NCI-H748 (cell line): Measurements from ENCODE around the gene SLC25A33.
A peak's percentile ranks its signal among the peaks of the same experiment; 100 is the strongest.

Experiments
- DNase-seq: peaks from one replicate; lab custom pipeline; 2025; ENCODE audit not compliant: unreplicated experiment; lab: John Stamatoyannopoulos, UW

SLC25A33 gene

GRCh38 chr1:9586147-9586766 lies 47.0 kb downstream of the SLC25A33 start:
- no peak for DNase-seq

- DNase-seq: peak; percentile 89
Observed at GRCh38 chr1:9588551-9589143, 49.4 kb downstream of the SLC25A33 start, which contains the start of gene TMEM201. Gene TMEM201 (plus strand): TSS chr1:9588911. CDS start chr1:9588931, 20 bp downstream.

- peak; percentile 40 for DNase-seq
Observed at GRCh38 chr1:9589144-9589718, 50.0 kb downstream of the SLC25A33 start.

GRCh38 chr1:9589719-9590157 lies 50.5 kb downstream of the SLC25A33 start:
- no peak for DNase-seq

GRCh38 chr1:9590201-9590600 lies 50.9 kb downstream of the SLC25A33 start:
- no peak for DNase-seq

- no peak for DNase-seq
Observed at GRCh38 chr1:9590945-9591668, 51.8 kb downstream of the SLC25A33 start.

- no peak for DNase-seq
Observed at GRCh38 chr1:9591669-9592509, 52.6 kb downstream of the SLC25A33 start.

- DNase-seq: no peak
Observed at GRCh38 chr1:9592510-9593075, 53.3 kb downstream of the SLC25A33 start.

GRCh38 chr1:9593147-9593491 lies 53.9 kb downstream of the SLC25A33 start:
- no peak for DNase-seq

GRCh38 chr1:9593492-9594465 lies 54.5 kb downstream of the SLC25A33 start:
- peak; percentile 46 for DNase-seq

GRCh38 chr1:9594471-9595155 lies 55.3 kb downstream of the SLC25A33 start:
- DNase-seq: no peak

- DNase-seq: no peak
Observed at GRCh38 chr1:9595156-9595967, 56.1 kb downstream of the SLC25A33 start.

GRCh38 chr1:9595968-9596340 lies 56.7 kb downstream of the SLC25A33 start:
- no peak for DNase-seq

- DNase-seq: no peak
Observed at GRCh38 chr1:9596415-9597123, 57.3 kb downstream of the SLC25A33 start.

GRCh38 chr1:9597361-9598315 lies 58.4 kb downstream of the SLC25A33 start:
- no peak for DNase-seq

GRCh38 chr1:9598316-9598700 lies 59.0 kb downstream of the SLC25A33 start:
- DNase-seq: no peak
